Tibial artery (tissue), 4 donors: ENCODE data around the gene KIF18B.
"Not testable (repeated sequence)": the region's sequence is repeated elsewhere in the genome, so short reads cannot be mapped to it uniquely, and the experiment has no call there.

Experiments
- DNase-seq, 2 donors: peaks; one replicate each; pipeline ENCODE4 v3.0.0-alpha.2; 2019
- H3K27ac ChIP-seq, 2 donors: fragments of 200-600 bp; sonication (generic) in 1 of 2; 1 replicate in 1 of 2; 2 replicates in 1 of 2; pipeline ENCODE4 v1.5.1; 2018 to 2019; ENCODE audit warnings: mild to moderate bottlenecking in 1 of 2
- H3K27me3 ChIP-seq, 2 donors: fragments of 200-600 bp; sonication (generic) in 1 of 2; one replicate each; pipeline versions ENCODE4 v1.5.1 to v1.6.0; 2016 to 2019
- H3K36me3 ChIP-seq, 3 donors: fragments of 200-600 bp; sonication (generic) in 2 of 3; one replicate each; pipeline ENCODE4 v1.5.1; 2016 to 2019; ENCODE audit warnings: mild to moderate bottlenecking in 2 of 3
- H3K4me1 ChIP-seq, 4 donors: fragments of 200-600 bp; sonication (generic) in 2 of 4; 1 replicate in 3 of 4; 2 replicates in 1 of 4; pipeline ENCODE4 v1.5.1; 2016 to 2019
- H3K4me3 ChIP-seq, 2 donors: fragments of 200-600 bp; sonication (generic) in 1 of 2; 1 replicate in 1 of 2; 2 replicates in 1 of 2; pipeline ENCODE4 v1.5.1; 2018 to 2019; ENCODE audit warnings: mild to moderate bottlenecking in 2 of 2
- H3K9me3 ChIP-seq, 3 donors: fragments of 200-600 bp; sonication (generic) in 1 of 3; one replicate each; pipeline ENCODE4 v1.5.1; 2016 to 2019
- CTCF ChIP-seq, 2 experiments: fragments of 200-600 bp in 1 of 2; fragments of 450-650 bp in 1 of 2; IDR thresholded peaks; one replicate each; pipeline ENCODE4 v1.5.1; 2017 to 2019; ENCODE audit warnings: antibody characterized with exemption in 2 of 2, mild to moderate bottlenecking in 1 of 2, moderate library complexity in 1 of 2
- intact Hi-C: fragments of 100-400 bp; cut with DNase I; formaldehyde crosslinking; loops from one replicate; pipeline ENCODE4 v1.15.0; 2023; ENCODE audit warnings: low total_unique reads

KIF18B gene

GRCh38 chr17:44948315-44948795 lies 782 bp upstream of the KIF18B start:
- Histone ChIP-seq H3K27ac (peak overlapping the region in 1 of 2 donors; percentile 45), H3K4me1 (peaks cover 0 to 12% (median 9%) of the 10 kb centered on the region in 4 donors), H3K36me3 (no peaks in the 10 kb centered on the region), H3K27me3 (peaks cover 0 to 12% of the 10 kb centered on the region in 2 donors), H3K4me3 (peak overlapping the region; percentile 53 to 57), H3K9me3 (no peaks in the 10 kb centered on the region)
- no peak for TF ChIP-seq CTCF (IDR thresholded peaks at IDR 0.05)
- intact Hi-C loops, result no loop called here
- peak in 1 of 2 donors; percentile 56 for DNase-seq

GRCh38 chr17:44945652-44946051 lies 1.9 kb downstream of the KIF18B start:
- H3K27me3 ChIP-seq, result peaks cover 0 to 19% of the 10 kb centered on the region in 2 donors
- H3K9me3 ChIP-seq, H3K4me3 ChIP-seq, H3K27ac ChIP-seq, intact Hi-C loops, H3K36me3 ChIP-seq: not testable (repeated sequence)
- peaks cover 0 to 12% (median 9%) of the 10 kb centered on the region in 4 donors for H3K4me1 ChIP-seq
- DNase-seq, result peak in 1 of 2 donors; percentile 37

- Histone ChIP-seq H3K27ac (no peak overlapping the region), H3K4me3 (no peak overlapping the region), H3K9me3 (peaks cover 0 to 5% (median 0%) of the 10 kb centered on the region in 3 donors), H3K36me3 (no peaks in the 10 kb centered on the region), H3K27me3 (peaks cover 0 to 19% of the 10 kb centered on the region in 2 donors), H3K4me1 (peaks cover 0 to 5% (median 5%) of the 10 kb centered on the region in 4 donors)
- peak in 1 of 2 donors; percentile 44 for DNase-seq
- no peak for TF ChIP-seq CTCF (IDR thresholded peaks at IDR 0.05)
- intact Hi-C loops, result no loop called here
These were observed 5.1 kb downstream of the KIF18B start for GRCh38 chr17:44942456-44942855.

- Histone ChIP-seq H3K27me3 (peaks cover 0 to 19% of the 10 kb centered on the region in 2 donors), H3K9me3 (peaks cover 0 to 5% (median 0%) of the 10 kb centered on the region in 3 donors), H3K36me3 (no peaks in the 10 kb centered on the region), H3K27ac (no peak overlapping the region), H3K4me1 (no peaks in the 10 kb centered on the region), H3K4me3 (no peak overlapping the region)
- intact Hi-C loops, result no loop called here
- TF ChIP-seq CTCF (IDR thresholded peaks at IDR 0.05), result no peak
- peak in 1 of 2 donors; percentile 48 for DNase-seq
These were observed 5.8 kb downstream of the KIF18B start for GRCh38 chr17:44941712-44942331.

GRCh38 chr17:44940768-44941167 lies 6.8 kb downstream of the KIF18B start:
- intact Hi-C loops, result no loop called here
- Histone ChIP-seq H3K4me1 (no peaks in the 10 kb centered on the region), H3K27ac (no peak overlapping the region), H3K4me3 (no peak overlapping the region), H3K9me3 (peaks cover 0 to 5% (median 0%) of the 10 kb centered on the region in 3 donors), H3K36me3 (no peaks in the 10 kb centered on the region), H3K27me3 (peaks cover 0 to 12% of the 10 kb centered on the region in 2 donors)
- TF ChIP-seq CTCF (IDR thresholded peaks at IDR 0.05), result no peak
- no peak for DNase-seq

GRCh38 chr17:44940317-44940716 lies 7.3 kb downstream of the KIF18B start:
- intact Hi-C loops, result no loop called here
- no peak for TF ChIP-seq CTCF (IDR thresholded peaks at IDR 0.05)
- H3K27ac ChIP-seq, result no peak overlapping the region

More at GRCh38 chr17:44940317-44940716, 7.3 kb downstream of the KIF18B start:
- no peak for DNase-seq
- peaks cover 0 to 11% of the 10 kb centered on the region in 2 donors for H3K27me3 ChIP-seq
- H3K4me3 ChIP-seq, result no peak overlapping the region
- no peaks in the 10 kb centered on the region for H3K36me3 ChIP-seq
- no peaks in the 10 kb centered on the region for H3K4me1 ChIP-seq
- H3K9me3 ChIP-seq, result peaks cover 0 to 5% (median 0%) of the 10 kb centered on the region in 3 donors
